HepG2 (cell line): ENCODE measurements around the gene VDAC2. TPM values are rescaled to one million over a fixed set of nuclear protein-coding genes. Genes with fewer than 3 reads are reported as not detected.

Source experiments
- CREM ChIP-seq, 2 experiments: sonication (generic) in 1 of 2; formaldehyde crosslinking in 1 of 2; IDR thresholded peaks; 2 replicates each; pipeline versions ENCODE4 v1.4.0 to v1.6.1; 2016 to 2020; ENCODE audit warnings: antibody characterized with exemption in 1 of 2, mild to moderate bottlenecking in 1 of 2, missing genetic modification reagents in 1 of 2
- ELF3 ChIP-seq: IDR thresholded peaks from 2 replicates; pipeline ENCODE4 v1.6.1; 2016; ENCODE audit warnings: missing genetic modification reagents, missing compliant biosample characterization
- HMG20A ChIP-seq: IDR thresholded peaks from 2 replicates; pipeline ENCODE4 v1.6.1; 2016; ENCODE audit warnings: borderline replicate concordance
- MAFK ChIP-seq, 2 experiments: IDR thresholded peaks in 1 of 2; conservative IDR thresholded peaks in 1 of 2; 2 replicates each; pipeline ENCODE4 v1.6.1; 2011; ENCODE audit warnings: improper control_type of control experiment in 2 of 2, low read length in 2 of 2
- MLLT10 ChIP-seq: sonication (generic); formaldehyde crosslinking; IDR thresholded peaks from 2 replicates; pipeline ENCODE4 v1.4.0; 2020; ENCODE audit warnings: missing genetic modification reagents
- PHF21A ChIP-seq: sonication (generic); formaldehyde crosslinking; IDR thresholded peaks from 2 replicates; pipeline ENCODE4 v1.5.0; 2020; ENCODE audit warnings: mild to moderate bottlenecking, missing genetic modification reagents
- RBAK ChIP-seq: sonication (generic); formaldehyde crosslinking; IDR thresholded peaks from 2 replicates; pipeline ENCODE4 v1.5.1; 2020; ENCODE audit warnings: mild to moderate bottlenecking, missing genetic modification reagents
- RXRA ChIP-seq: sonication (generic); formaldehyde crosslinking; IDR thresholded peaks from 2 replicates; pipeline ENCODE4 v1.5.1; 2020; ENCODE audit warnings: missing genetic modification reagents
- SAP130 ChIP-seq: IDR thresholded peaks from 2 replicates; pipeline ENCODE4 v1.6.1; 2016; ENCODE audit warnings: low read depth
- SMAD3 ChIP-seq: sonication (generic); formaldehyde crosslinking; IDR thresholded peaks from 2 replicates; pipeline ENCODE4 v1.4.0; 2020; ENCODE audit warnings: missing genetic modification reagents
- SNAPC5 ChIP-seq: sonication (generic); formaldehyde crosslinking; IDR thresholded peaks from 2 replicates; pipeline ENCODE4 v1.8.1; 2023; ENCODE audit warnings: mild to moderate bottlenecking, missing genetic modification reagents, borderline replicate concordance
- SP4 ChIP-seq: sonication (generic); formaldehyde crosslinking; IDR thresholded peaks from 2 replicates; pipeline ENCODE4 v1.8.1; 2023; ENCODE audit warnings: mild to moderate bottlenecking, missing genetic modification reagents
- TBX2 ChIP-seq: sonication (generic); formaldehyde crosslinking; IDR thresholded peaks from 2 replicates; pipeline ENCODE4 v1.5.0; 2020; ENCODE audit warnings: missing genetic modification reagents, mild to moderate bottlenecking, borderline replicate concordance
- TEAD3 ChIP-seq: optimal IDR thresholded peaks from 2 replicates; pipeline ENCODE3; 2016; ENCODE audit warnings: borderline replicate concordance
- ZBTB2 ChIP-seq: sonication (generic); formaldehyde crosslinking; IDR thresholded peaks from 2 replicates; pipeline ENCODE4 v1.8.0; 2022; ENCODE audit warnings: low read depth, missing genetic modification reagents
- ZBTB49 ChIP-seq: sonication (generic); formaldehyde crosslinking; IDR thresholded peaks from 2 replicates; pipeline ENCODE4 v1.4.0; 2020; ENCODE audit warnings: missing genetic modification reagents, borderline replicate concordance
- ZFX ChIP-seq: sonication (generic); formaldehyde crosslinking; IDR thresholded peaks from 2 replicates; pipeline ENCODE4 v1.4.0; 2020; ENCODE audit warnings: mild to moderate bottlenecking, low read depth, missing genetic modification reagents, moderate library complexity
- ZNF224 ChIP-seq: sonication (generic); formaldehyde crosslinking; IDR thresholded peaks from 2 replicates; pipeline ENCODE4 v1.5.0; 2020; ENCODE audit warnings: mild to moderate bottlenecking, missing genetic modification reagents
- ZNF430 ChIP-seq: sonication (generic); formaldehyde crosslinking; IDR thresholded peaks from 2 replicates; pipeline ENCODE4 v1.9.0; 2021; ENCODE audit warnings: mild to moderate bottlenecking, missing genetic modification reagents
- ZNF44 ChIP-seq: sonication (generic); formaldehyde crosslinking; IDR thresholded peaks from 2 replicates; pipeline ENCODE4 v1.5.1; 2020; ENCODE audit warnings: mild to moderate bottlenecking, missing genetic modification reagents
- ZNF614 ChIP-seq: IDR thresholded peaks from 2 replicates; pipeline ENCODE4 v1.6.1; 2018; ENCODE audit warnings: missing biosample characterization, missing genetic modification reagents, inconsistent platforms, borderline replicate concordance
- polyA plus RNA-seq, 8 experiments: library from polyadenylated mRNA; depleted of rRNA in 3 of 8; stranded (reverse) in 7 of 8; unstranded in 1 of 8; fragments of >200 nt; fragmentation: Illumina TruSeq in 4 of 8; extraction: Trizol in 4 of 8; gene quantifications; 2 replicates each; pipeline versions ENCODE4 v1.2.1 to v1.2.3, GENCODE V29; 2011 to 2016; ENCODE audit warnings: low read depth in 4 of 8, missing spikeins in 1 of 8, mixed read lengths in 1 of 8; ENCODE audit not compliant: insufficient read depth in 1 of 8
- total RNA-seq, 5 experiments: library from RNA; depleted of rRNA; stranded (reverse); fragments of >200 nt; fragmentation: Illumina TruSeq; extraction: Trizol; gene quantifications; 2 replicates each; pipeline ENCODE4 v1.2.3, GENCODE V29; 2016; ENCODE audit warnings: low read depth in 1 of 5
- TF ChIP-seq, protein P1 (sequence below): fragments of 450-650 bp; IDR thresholded peaks from 2 replicates; pipeline ENCODE4 v1.6.1; 2017
- TF ChIP-seq, protein P2 (sequence below): sonication (generic); formaldehyde crosslinking; conservative IDR thresholded peaks from 2 replicates; pipeline ENCODE4 v1.8.1; 2023; ENCODE audit warnings: missing genetic modification reagents

VDAC2 gene
- total and polyA plus RNA-seq, 2 of the 13 experiments (the other 11 are each of a cell fraction or from before 2014, with no cell fraction given): 67.9 to 222 TPM

GRCh38 chr10:75191821-75192568, 18.6 kb upstream of the VDAC2 start (continued):
- TF ChIP-seq, protein P1, sequence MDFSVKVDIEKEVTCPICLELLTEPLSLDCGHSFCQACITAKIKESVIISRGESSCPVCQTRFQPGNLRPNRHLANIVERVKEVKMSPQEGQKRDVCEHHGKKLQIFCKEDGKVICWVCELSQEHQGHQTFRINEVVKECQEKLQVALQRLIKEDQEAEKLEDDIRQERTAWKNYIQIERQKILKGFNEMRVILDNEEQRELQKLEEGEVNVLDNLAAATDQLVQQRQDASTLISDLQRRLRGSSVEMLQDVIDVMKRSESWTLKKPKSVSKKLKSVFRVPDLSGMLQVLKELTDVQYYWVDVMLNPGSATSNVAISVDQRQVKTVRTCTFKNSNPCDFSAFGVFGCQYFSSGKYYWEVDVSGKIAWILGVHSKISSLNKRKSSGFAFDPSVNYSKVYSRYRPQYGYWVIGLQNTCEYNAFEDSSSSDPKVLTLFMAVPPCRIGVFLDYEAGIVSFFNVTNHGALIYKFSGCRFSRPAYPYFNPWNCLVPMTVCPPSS: no peak
- TF ChIP-seq CREM (IDR thresholded peaks at IDR 0.05) (peak; percentile 51; the same call in 1 of the 2 replicates), CREM (CRISPR knock-in tag; IDR thresholded peaks at IDR 0.05) (no peak), MAFK (conservative IDR thresholded peaks at IDR 0.05 in 1 of 2, IDR thresholded peaks at IDR 0.05 in 1 of 2; ENCODE audit: low read length in 2 of 2) (no peak), SAP130 (peak; percentile 73), MLLT10 (CRISPR knock-in tag) (no peak), PHF21A (CRISPR knock-in tag) (0 out of 2 replicates have a peak, but pooled peaks have one; percentile 38), TEAD3 (CRISPR knock-in tag) (peak; percentile 60), ZBTB2 (CRISPR knock-in tag) (no peak), SMAD3 (CRISPR knock-in tag) (0 out of 2 replicates have a peak, but pooled peaks have one; percentile 40), ZFX (CRISPR knock-in tag) (0 out of 2 replicates have a peak, but pooled peaks have one; percentile 28), SNAPC5 (no peak), ZNF614 (no peak), SP4 (CRISPR knock-in tag) (0 out of 2 replicates have a peak, but pooled peaks have one; percentile 17), HMG20A (CRISPR knock-in tag) (peak; percentile 21; the same call in 1 of the 2 replicates), ELF3 (CRISPR knock-in tag) (peak; percentile 61), ZNF224 (CRISPR knock-in tag) (no peak), RXRA (CRISPR knock-in tag) (peak; percentile 31; the same call in 1 of the 2 replicates), ZNF430 (CRISPR knock-in tag) (no peak), ZNF44 (CRISPR knock-in tag) (no peak), ZBTB49 (CRISPR knock-in tag) (no peak), RBAK (CRISPR knock-in tag) (no peak), TBX2 (CRISPR knock-in tag) (no peak)
- TF ChIP-seq, protein P2, sequence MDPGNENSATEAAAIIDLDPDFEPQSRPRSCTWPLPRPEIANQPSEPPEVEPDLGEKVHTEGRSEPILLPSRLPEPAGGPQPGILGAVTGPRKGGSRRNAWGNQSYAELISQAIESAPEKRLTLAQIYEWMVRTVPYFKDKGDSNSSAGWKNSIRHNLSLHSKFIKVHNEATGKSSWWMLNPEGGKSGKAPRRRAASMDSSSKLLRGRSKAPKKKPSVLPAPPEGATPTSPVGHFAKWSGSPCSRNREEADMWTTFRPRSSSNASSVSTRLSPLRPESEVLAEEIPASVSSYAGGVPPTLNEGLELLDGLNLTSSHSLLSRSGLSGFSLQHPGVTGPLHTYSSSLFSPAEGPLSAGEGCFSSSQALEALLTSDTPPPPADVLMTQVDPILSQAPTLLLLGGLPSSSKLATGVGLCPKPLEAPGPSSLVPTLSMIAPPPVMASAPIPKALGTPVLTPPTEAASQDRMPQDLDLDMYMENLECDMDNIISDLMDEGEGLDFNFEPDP (CRISPR knock-in tag): no peak
